WTC11 (cell line): Measurements from ENCODE around the gene USP13. TPM values are rescaled to one million over a fixed set of nuclear protein-coding genes. Genes with fewer than 3 reads are reported as not detected.

Experiments
- ATAC-seq: fragments of 200-7000 bp; cut with Tn5 transposase; 2 replicates; pipeline ENCODE4 v1.10.0; 2021; ENCODE audit warnings: mild to moderate bottlenecking, moderate library complexity
- CTCF ChIA-PET: fragments of 300-600 bp; sonication (Branson Sonifier 250); formaldehyde crosslinking; loops from one replicate; lab custom pipeline; 2021; ENCODE audit warnings: antibody characterized with exemption; lab: Charles Lee
- POLR2A ChIA-PET: fragments of 350-600 bp; sonication (Branson Sonifier 250); formaldehyde crosslinking; loops from one replicate; lab custom pipeline; 2021; ENCODE audit warnings: antibody characterized with exemption; lab: Charles Lee
- DNase-seq: peaks from one replicate; pipeline ENCODE4 v3.0.0; 2021; ENCODE audit warnings: low spot score
- H3K27ac Mint-ChIP-seq: 2 replicates; pipeline ENCODE4 v1.8.0; 2021; ENCODE audit warnings: mixed read lengths
- H3K27me3 Mint-ChIP-seq: 2 replicates; pipeline ENCODE4 v1.8.0; 2021; ENCODE audit warnings: low read depth, mild to moderate bottlenecking, moderate library complexity, mixed read lengths
- H3K36me3 Mint-ChIP-seq: 2 replicates; pipeline ENCODE4 v1.8.0; 2021; ENCODE audit warnings: mixed read lengths
- H3K4me1 Mint-ChIP-seq: 2 replicates; pipeline ENCODE4 v1.8.0; 2022; ENCODE audit warnings: mixed read lengths
- H3K4me3 Mint-ChIP-seq: 2 replicates; pipeline ENCODE4 v1.8.0; 2021; ENCODE audit warnings: mild to moderate bottlenecking, moderate library complexity, mixed read lengths
- H3K9me3 Mint-ChIP-seq: 2 replicates; pipeline ENCODE4 v1.8.0; 2021; ENCODE audit warnings: mixed read lengths
- ATF6 ChIP-seq: sonication (generic); formaldehyde crosslinking; IDR thresholded peaks from 2 replicates; pipeline ENCODE4 v1.8.1; 2023; ENCODE audit warnings: mild to moderate bottlenecking, missing genetic modification reagents
- GABPB1 ChIP-seq: sonication (generic); formaldehyde crosslinking; IDR thresholded peaks from 2 replicates; pipeline ENCODE4 v1.8.1; 2023; ENCODE audit warnings: mild to moderate bottlenecking, missing genetic modification reagents
- GRHL2 ChIP-seq: fragments of 250-450 bp; sonication (Bioruptor Pico); IDR thresholded peaks from 2 replicates; pipeline ENCODE4 v1.8.0; 2022; ENCODE audit warnings: mild to moderate bottlenecking, moderate library complexity; ENCODE audit not compliant: insufficient replicate concordance, severe bottlenecking
- HMGA2 ChIP-seq: fragments of 250-450 bp; sonication (Bioruptor Pico); IDR thresholded peaks from 2 replicates; pipeline ENCODE4 v1.4.0; 2021; ENCODE audit warnings: mild to moderate bottlenecking, moderate library complexity
- MYBL2 ChIP-seq: sonication (generic); formaldehyde crosslinking; IDR thresholded peaks from 2 replicates; pipeline ENCODE4 v1.8.1; 2023; ENCODE audit warnings: mild to moderate bottlenecking, moderate library complexity, missing genetic modification reagents
- NFYB ChIP-seq: sonication (generic); formaldehyde crosslinking; conservative IDR thresholded peaks from 2 replicates; pipeline ENCODE4 v1.8.0; 2022; ENCODE audit warnings: low read depth, missing genetic modification reagents
- ZNF281 ChIP-seq: sonication (generic); formaldehyde crosslinking; IDR thresholded peaks from 2 replicates; pipeline ENCODE4 v1.8.0; 2023; ENCODE audit warnings: mild to moderate bottlenecking, missing genetic modification reagents
- ZNF317 ChIP-seq: sonication (generic); formaldehyde crosslinking; IDR thresholded peaks from 2 replicates; pipeline ENCODE4 v1.8.1; 2023; ENCODE audit warnings: low read depth, mild to moderate bottlenecking, moderate library complexity, missing genetic modification reagents, borderline replicate concordance
- total RNA-seq: library from RNA; stranded (reverse); gene quantifications from 3 replicates; pipeline ENCODE4 v1.2.3, GENCODE V29; 2021
- TF ChIP-seq, protein P1 (sequence below): fragments of 250-450 bp; sonication (Bioruptor Pico); IDR thresholded peaks from 2 replicates; pipeline ENCODE4 v1.9.0; 2021; ENCODE audit warnings: mild to moderate bottlenecking, borderline replicate concordance
- TF ChIP-seq, protein P2 (sequence below): sonication (generic); formaldehyde crosslinking; IDR thresholded peaks from 2 replicates; pipeline ENCODE4 v1.8.0; 2023; ENCODE audit warnings: missing genetic modification reagents, mild to moderate bottlenecking, borderline replicate concordance
- TF ChIP-seq, protein P3 (sequence below): sonication (generic); formaldehyde crosslinking; IDR thresholded peaks from 2 replicates; pipeline ENCODE4 v1.8.0; 2022; ENCODE audit warnings: mild to moderate bottlenecking, missing genetic modification reagents
- TF ChIP-seq, protein P4 (sequence below): sonication (generic); formaldehyde crosslinking; IDR thresholded peaks from 2 replicates; pipeline ENCODE4 v1.8.1; 2022; ENCODE audit warnings: low read depth, mild to moderate bottlenecking, moderate library complexity, missing genetic modification reagents, borderline replicate concordance
- TF ChIP-seq, protein P5 (sequence below): sonication (generic); formaldehyde crosslinking; conservative IDR thresholded peaks from 2 replicates; pipeline ENCODE4 v1.8.1; 2022; ENCODE audit warnings: mild to moderate bottlenecking, missing genetic modification reagents
- TF ChIP-seq, protein P6 (sequence below): sonication (generic); formaldehyde crosslinking; IDR thresholded peaks from 2 replicates; pipeline ENCODE4 v1.8.1; 2022; ENCODE audit warnings: mild to moderate bottlenecking, moderate library complexity, missing genetic modification reagents

Gene USP13
- total RNA-seq, 1 experiment from 2014 or later, result 26.8 TPM

DNA sequence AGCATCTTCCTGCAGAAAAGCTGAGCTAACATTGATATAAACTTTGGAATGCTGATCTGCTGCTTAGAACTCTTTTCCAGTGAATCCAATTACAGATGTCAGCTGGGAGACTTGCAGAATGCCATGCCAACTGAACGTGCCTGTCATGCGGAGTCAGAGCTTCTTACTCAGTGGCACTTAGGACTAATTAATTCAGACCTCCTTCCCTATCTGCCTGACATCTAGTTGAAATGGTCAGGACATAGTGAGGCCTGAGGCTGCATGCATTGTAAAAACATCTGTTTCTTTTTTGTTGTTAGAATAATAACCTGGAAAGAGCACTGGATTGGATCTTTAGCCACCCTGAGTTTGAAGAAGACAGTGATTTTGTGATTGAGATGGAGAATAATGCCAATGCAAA lies 112.6 kb downstream of the USP13 start (continued):
- TF ChIP-seq, protein P1, sequence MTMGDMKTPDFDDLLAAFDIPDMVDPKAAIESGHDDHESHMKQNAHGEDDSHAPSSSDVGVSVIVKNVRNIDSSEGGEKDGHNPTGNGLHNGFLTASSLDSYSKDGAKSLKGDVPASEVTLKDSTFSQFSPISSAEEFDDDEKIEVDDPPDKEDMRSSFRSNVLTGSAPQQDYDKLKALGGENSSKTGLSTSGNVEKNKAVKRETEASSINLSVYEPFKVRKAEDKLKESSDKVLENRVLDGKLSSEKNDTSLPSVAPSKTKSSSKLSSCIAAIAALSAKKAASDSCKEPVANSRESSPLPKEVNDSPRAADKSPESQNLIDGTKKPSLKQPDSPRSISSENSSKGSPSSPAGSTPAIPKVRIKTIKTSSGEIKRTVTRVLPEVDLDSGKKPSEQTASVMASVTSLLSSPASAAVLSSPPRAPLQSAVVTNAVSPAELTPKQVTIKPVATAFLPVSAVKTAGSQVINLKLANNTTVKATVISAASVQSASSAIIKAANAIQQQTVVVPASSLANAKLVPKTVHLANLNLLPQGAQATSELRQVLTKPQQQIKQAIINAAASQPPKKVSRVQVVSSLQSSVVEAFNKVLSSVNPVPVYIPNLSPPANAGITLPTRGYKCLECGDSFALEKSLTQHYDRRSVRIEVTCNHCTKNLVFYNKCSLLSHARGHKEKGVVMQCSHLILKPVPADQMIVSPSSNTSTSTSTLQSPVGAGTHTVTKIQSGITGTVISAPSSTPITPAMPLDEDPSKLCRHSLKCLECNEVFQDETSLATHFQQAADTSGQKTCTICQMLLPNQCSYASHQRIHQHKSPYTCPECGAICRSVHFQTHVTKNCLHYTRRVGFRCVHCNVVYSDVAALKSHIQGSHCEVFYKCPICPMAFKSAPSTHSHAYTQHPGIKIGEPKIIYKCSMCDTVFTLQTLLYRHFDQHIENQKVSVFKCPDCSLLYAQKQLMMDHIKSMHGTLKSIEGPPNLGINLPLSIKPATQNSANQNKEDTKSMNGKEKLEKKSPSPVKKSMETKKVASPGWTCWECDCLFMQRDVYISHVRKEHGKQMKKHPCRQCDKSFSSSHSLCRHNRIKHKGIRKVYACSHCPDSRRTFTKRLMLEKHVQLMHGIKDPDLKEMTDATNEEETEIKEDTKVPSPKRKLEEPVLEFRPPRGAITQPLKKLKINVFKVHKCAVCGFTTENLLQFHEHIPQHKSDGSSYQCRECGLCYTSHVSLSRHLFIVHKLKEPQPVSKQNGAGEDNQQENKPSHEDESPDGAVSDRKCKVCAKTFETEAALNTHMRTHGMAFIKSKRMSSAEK (CRISPR knock-in tag), result no peak

DNA sequence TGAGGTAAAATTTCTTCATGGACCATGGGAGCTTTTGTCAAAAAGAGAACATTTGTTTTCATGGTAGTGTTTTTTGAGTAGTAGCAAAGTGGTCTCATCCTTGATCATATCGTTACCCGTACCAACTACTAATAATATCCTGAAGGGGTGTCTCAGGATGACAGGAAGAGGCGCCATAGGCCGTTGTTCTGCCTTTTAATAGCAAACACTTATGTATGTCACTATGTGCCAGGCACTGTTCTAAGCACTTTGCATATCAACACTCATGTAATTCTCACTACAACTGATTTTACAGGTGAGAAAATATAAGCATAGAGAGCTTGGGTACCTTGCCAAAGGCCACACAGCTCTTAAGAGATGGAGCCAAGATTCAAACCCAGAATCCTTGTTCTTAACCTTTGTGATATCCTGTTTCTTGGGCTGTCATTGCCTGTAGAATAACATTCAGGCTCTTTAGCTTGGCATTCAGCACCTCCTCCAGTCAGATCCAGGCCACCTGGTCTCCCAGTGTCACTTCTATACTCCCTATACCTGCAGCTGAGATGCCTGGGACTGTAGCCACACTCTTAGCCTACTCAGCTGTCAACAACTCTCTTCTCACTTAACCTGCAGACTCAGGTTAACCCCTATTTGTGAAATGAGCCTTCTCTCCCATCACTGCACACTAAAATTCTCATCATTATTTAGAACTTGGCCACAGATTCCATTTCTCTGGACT lies 113.7 kb downstream of the USP13 start:
- POLR2A ChIA-PET, result interaction anchor here (0.6 kb wide), 1 partner anchor 1887 kb away, joined by 3 read pairs; no protein-coding TSS in a partner anchor
- peaks cover 32% of the 10 kb centered on the region for H3K36me3 Mint-ChIP-seq
- H3K4me3 Mint-ChIP-seq, result no peak overlapping the region
- CTCF ChIA-PET, result interaction anchor here (0.6 to 1.1 kb wide), 4 partner anchors 14 to 589 kb away, joined by 3 read pairs; no protein-coding TSS in a partner anchor
- H3K4me1 Mint-ChIP-seq, result peaks cover 14% of the 10 kb centered on the region
- DNase-seq, result no peak
- no peaks in the 10 kb centered on the region for H3K9me3 Mint-ChIP-seq
- no peaks in the 10 kb centered on the region for H3K27me3 Mint-ChIP-seq
- no peak overlapping the region for H3K27ac Mint-ChIP-seq
- ATAC-seq, result no peak
- TF ChIP-seq, protein P2, sequence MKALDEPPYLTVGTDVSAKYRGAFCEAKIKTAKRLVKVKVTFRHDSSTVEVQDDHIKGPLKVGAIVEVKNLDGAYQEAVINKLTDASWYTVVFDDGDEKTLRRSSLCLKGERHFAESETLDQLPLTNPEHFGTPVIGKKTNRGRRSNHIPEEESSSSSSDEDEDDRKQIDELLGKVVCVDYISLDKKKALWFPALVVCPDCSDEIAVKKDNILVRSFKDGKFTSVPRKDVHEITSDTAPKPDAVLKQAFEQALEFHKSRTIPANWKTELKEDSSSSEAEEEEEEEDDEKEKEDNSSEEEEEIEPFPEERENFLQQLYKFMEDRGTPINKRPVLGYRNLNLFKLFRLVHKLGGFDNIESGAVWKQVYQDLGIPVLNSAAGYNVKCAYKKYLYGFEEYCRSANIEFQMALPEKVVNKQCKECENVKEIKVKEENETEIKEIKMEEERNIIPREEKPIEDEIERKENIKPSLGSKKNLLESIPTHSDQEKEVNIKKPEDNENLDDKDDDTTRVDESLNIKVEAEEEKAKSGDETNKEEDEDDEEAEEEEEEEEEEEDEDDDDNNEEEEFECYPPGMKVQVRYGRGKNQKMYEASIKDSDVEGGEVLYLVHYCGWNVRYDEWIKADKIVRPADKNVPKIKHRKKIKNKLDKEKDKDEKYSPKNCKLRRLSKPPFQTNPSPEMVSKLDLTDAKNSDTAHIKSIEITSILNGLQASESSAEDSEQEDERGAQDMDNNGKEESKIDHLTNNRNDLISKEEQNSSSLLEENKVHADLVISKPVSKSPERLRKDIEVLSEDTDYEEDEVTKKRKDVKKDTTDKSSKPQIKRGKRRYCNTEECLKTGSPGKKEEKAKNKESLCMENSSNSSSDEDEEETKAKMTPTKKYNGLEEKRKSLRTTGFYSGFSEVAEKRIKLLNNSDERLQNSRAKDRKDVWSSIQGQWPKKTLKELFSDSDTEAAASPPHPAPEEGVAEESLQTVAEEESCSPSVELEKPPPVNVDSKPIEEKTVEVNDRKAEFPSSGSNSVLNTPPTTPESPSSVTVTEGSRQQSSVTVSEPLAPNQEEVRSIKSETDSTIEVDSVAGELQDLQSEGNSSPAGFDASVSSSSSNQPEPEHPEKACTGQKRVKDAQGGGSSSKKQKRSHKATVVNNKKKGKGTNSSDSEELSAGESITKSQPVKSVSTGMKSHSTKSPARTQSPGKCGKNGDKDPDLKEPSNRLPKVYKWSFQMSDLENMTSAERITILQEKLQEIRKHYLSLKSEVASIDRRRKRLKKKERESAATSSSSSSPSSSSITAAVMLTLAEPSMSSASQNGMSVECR (CRISPR knock-in tag), result no peak
- TF ChIP-seq, protein P3, sequence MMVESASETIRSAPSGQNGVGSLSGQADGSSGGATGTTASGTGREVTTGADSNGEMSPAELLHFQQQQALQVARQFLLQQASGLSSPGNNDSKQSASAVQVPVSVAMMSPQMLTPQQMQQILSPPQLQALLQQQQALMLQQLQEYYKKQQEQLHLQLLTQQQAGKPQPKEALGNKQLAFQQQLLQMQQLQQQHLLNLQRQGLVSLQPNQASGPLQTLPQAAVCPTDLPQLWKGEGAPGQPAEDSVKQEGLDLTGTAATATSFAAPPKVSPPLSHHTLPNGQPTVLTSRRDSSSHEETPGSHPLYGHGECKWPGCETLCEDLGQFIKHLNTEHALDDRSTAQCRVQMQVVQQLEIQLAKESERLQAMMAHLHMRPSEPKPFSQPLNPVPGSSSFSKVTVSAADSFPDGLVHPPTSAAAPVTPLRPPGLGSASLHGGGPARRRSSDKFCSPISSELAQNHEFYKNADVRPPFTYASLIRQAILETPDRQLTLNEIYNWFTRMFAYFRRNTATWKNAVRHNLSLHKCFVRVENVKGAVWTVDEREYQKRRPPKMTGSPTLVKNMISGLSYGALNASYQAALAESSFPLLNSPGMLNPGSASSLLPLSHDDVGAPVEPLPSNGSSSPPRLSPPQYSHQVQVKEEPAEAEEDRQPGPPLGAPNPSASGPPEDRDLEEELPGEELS (CRISPR knock-in tag), result no peak
- TF ChIP-seq, protein P4, sequence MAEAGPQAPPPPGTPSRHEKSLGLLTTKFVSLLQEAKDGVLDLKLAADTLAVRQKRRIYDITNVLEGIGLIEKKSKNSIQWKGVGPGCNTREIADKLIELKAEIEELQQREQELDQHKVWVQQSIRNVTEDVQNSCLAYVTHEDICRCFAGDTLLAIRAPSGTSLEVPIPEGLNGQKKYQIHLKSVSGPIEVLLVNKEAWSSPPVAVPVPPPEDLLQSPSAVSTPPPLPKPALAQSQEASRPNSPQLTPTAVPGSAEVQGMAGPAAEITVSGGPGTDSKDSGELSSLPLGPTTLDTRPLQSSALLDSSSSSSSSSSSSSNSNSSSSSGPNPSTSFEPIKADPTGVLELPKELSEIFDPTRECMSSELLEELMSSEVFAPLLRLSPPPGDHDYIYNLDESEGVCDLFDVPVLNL (CRISPR knock-in tag), result no peak
- TF ChIP-seq ZNF317 (no peak), ZNF281 (no peak), GABPB1 (CRISPR knock-in tag) (no peak), ATF6 (CRISPR knock-in tag) (no peak), NFYB (CRISPR knock-in tag) (no peak), GRHL2 (CRISPR knock-in tag) (no peak), MYBL2 (no peak), HMGA2 (CRISPR knock-in tag) (no peak)
- TF ChIP-seq, protein P5, sequence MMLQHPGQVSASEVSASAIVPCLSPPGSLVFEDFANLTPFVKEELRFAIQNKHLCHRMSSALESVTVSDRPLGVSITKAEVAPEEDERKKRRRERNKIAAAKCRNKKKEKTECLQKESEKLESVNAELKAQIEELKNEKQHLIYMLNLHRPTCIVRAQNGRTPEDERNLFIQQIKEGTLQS, result no peak
- TF ChIP-seq, protein P6, sequence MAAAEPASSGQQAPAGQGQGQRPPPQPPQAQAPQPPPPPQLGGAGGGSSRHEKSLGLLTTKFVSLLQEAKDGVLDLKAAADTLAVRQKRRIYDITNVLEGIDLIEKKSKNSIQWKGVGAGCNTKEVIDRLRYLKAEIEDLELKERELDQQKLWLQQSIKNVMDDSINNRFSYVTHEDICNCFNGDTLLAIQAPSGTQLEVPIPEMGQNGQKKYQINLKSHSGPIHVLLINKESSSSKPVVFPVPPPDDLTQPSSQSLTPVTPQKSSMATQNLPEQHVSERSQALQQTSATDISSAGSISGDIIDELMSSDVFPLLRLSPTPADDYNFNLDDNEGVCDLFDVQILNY, result no peak
